NT2/D1 (cell line): ENCODE measurements around the gene SURF1.

Experiments used
- SUZ12 ChIP-seq: IDR thresholded peaks from 2 replicates; pipeline ENCODE4 v1.6.1; 2011; ENCODE audit not compliant: insufficient read length, insufficient read depth; ENCODE audit errors: extremely low read depth
- YY1 ChIP-seq: IDR thresholded peaks from 2 replicates; pipeline ENCODE4 v1.6.1; 2011; ENCODE audit not compliant: insufficient read length, insufficient read depth
- ZNF274 ChIP-seq: IDR thresholded peaks from 2 replicates; pipeline ENCODE4 v1.6.1; 2011; ENCODE audit warnings: mild to moderate bottlenecking, low read depth, low read length

DNA sequence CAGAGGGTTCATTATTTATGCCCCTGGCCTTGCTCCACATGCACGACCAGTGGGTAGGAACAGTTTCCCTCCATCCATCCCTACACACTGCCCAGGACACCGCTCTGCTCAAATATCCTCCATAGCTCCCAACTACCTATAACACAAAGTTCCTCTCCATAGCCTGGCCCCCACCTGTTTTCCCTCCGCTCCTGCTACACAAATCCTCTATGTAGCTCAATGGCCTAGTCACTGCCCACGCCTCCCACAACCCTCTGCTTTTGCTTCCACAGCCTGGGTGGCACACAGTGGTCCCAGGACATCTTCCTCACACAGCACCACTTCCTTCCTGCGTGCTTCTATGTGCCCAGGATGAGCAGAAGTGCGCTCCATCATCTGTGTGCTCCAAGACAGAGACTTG lies 41.1 kb upstream of the SURF1 start:
- TF ChIP-seq ZNF274 (no peak), YY1 (no peak), SUZ12 (no peak)
